ENCODE results near the gene AP2A2.

AP2A2 gene

DNA sequence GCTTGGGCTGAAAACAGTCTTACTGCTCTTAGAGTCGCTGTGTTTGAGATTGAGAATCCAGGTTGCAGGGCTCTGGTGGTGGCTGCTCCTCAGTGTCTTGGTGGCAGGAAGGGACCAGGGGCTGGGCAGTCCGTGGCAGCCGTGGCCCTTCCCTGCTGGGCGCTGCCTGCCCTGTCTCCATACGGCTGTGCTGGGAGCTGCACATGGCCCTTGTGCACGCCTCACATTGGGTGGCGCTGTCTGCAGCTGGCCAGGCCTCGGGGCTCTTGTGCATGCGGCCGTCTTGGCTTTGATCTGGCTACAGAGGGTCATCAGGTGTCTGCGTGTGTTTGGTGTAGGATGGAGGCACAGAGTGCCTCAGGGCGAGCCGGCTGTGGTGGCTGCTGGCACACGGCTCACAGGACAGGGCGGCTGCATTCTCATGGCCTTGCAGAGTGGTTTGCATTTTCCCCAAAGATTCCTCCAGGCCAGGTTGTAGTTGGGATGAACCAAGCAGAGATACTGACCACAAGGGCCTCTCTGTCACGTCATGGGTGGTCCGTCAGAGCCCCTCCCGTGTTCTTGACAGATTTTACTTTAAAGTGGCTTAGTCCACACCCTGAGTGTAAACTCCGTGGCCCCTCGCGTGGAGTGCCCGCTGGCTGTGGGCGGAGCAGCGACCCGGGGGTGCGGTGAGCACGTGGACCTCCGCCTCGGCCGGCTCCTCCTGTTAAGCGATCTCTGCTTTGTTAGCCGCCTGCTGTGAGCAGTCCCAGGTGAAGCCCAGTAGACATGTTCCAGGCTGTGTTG lies 76.1 kb downstream of the AP2A2 start:
- H3K79me1 ChIP-seq (replicated peaks; ENCODE audit: low read length, poor library complexity, severe bottlenecking), result peaks cover 54% of the 10 kb centered on the region
- H2BK5ac ChIP-seq (ENCODE audit: low read depth, low read length, poor library complexity, severe bottlenecking), result no peak overlapping the region
- H3K9me3 ChIP-seq (ENCODE audit: control insufficient read depth, low read length), result no peaks in the 10 kb centered on the region
- no peak overlapping the region for H2BK12ac ChIP-seq (ENCODE audit: low read length in 2 of 2)
- no peak overlapping the region for H4K8ac ChIP-seq (ENCODE audit: low read length)
- no peak overlapping the region for H3K18ac ChIP-seq (ENCODE audit: low read depth in 1 of 2, low read length in 2 of 2)
- no peak overlapping the region for H2BK120ac ChIP-seq (ENCODE audit: low read depth, low read length)
- no peak overlapping the region for H3K4ac ChIP-seq (ENCODE audit: low read depth in 1 of 2, low read length in 2 of 2)
- H3K23ac ChIP-seq (ENCODE audit: low read length in 2 of 2), result no peak overlapping the region
- H2AFZ ChIP-seq (ENCODE audit: low read depth, low read length), result no peak overlapping the region
- 96% methylated on average over 32 of the region's 32 CpGs for WGBS
- H3K9ac ChIP-seq (ENCODE audit: low read length), result no peak overlapping the region
- no peak for DNase-seq
- H3K36me3 ChIP-seq (ENCODE audit: control insufficient read depth in 1 of 2, insufficient read depth in 2 of 2, low read depth in 1 of 2, low read length in 2 of 2), result peaks cover 59 to 80% of the 10 kb centered on the region in 2 experiments
- H3K14ac ChIP-seq (ENCODE audit: low read length in 2 of 2), result no peak overlapping the region
- H3K27me3 ChIP-seq (ENCODE audit: control insufficient read depth in 1 of 2, insufficient read depth in 1 of 2, low read length in 2 of 2), result no peaks in the 10 kb centered on the region
- H2AK5ac ChIP-seq (ENCODE audit: low read length, severe bottlenecking), result no peak overlapping the region
- H3K4me3 ChIP-seq (ENCODE audit: insufficient read depth in 1 of 2, low read depth in 1 of 2, low read length in 2 of 2), result no peak overlapping the region
- H3K4me2 ChIP-seq (ENCODE audit: low read length, poor library complexity, severe bottlenecking), result no peak overlapping the region
- H3K27ac ChIP-seq (ENCODE audit: low read length, poor library complexity, severe bottlenecking), result no peak overlapping the region
- H2BK15ac ChIP-seq (ENCODE audit: low read depth, poor library complexity, severe bottlenecking), result no peak overlapping the region
- H3K4me1 ChIP-seq (ENCODE audit: control insufficient read depth, insufficient read depth, low read depth, low read length), result peaks cover 2% of the 10 kb centered on the region
- H4K91ac ChIP-seq (ENCODE audit: low read length), result no peak overlapping the region

DNA sequence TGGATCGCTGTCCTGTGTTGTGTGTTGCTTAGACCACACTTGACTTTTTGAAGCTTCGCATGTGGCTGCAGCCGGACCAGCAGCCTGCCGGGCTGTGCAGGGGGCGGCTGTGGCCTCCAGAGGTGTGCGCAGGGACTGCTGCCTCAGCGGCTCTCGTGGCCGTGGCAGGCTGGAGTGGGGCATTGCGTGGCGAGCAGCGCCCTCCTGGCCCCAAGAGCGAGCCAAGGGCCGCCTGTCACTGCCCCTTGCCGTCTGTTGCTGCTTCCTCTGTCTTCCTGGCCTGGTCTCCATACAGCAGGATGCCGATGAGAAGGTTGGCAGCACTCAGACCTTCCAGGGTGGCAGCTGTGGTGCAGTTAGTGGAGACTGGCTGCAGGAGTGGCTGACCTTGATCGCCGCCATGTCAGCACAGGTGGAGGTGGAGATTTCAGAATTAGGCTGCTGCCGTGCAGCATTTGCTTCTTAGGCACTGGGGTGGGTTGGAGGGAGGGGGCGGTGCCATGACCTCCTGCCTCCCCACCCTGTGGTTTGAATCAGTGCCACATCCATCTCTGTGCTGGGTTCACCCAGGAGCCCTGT lies 76.8 kb downstream of the AP2A2 start:
- Histone ChIP-seq H3K36me3 (ENCODE audit: control insufficient read depth in 1 of 2, insufficient read depth in 2 of 2, low read depth in 1 of 2, low read length in 2 of 2) (peaks cover 61 to 80% of the 10 kb centered on the region in 2 experiments), H3K4me2 (ENCODE audit: low read length, poor library complexity, severe bottlenecking) (no peak overlapping the region), H4K91ac (ENCODE audit: low read length) (no peak overlapping the region), H3K9ac (ENCODE audit: low read length) (no peak overlapping the region), H2BK12ac (ENCODE audit: low read length in 2 of 2) (no peak overlapping the region), H3K4me3 (ENCODE audit: insufficient read depth in 1 of 2, low read depth in 1 of 2, low read length in 2 of 2) (no peak overlapping the region), H3K27me3 (ENCODE audit: control insufficient read depth in 1 of 2, insufficient read depth in 1 of 2, low read length in 2 of 2) (no peaks in the 10 kb centered on the region), H2BK120ac (ENCODE audit: low read depth, low read length) (no peak overlapping the region), H3K23ac (ENCODE audit: low read length in 2 of 2) (no peak overlapping the region), H4K8ac (ENCODE audit: low read length) (no peak overlapping the region), H2BK15ac (ENCODE audit: low read depth, poor library complexity, severe bottlenecking) (no peak overlapping the region), H2AFZ (ENCODE audit: low read depth, low read length) (no peak overlapping the region), H2BK5ac (ENCODE audit: low read depth, low read length, poor library complexity, severe bottlenecking) (no peak overlapping the region), H3K14ac (ENCODE audit: low read length in 2 of 2) (no peak overlapping the region), H3K4ac (ENCODE audit: low read depth in 1 of 2, low read length in 2 of 2) (no peak overlapping the region), H3K4me1 (ENCODE audit: control insufficient read depth, insufficient read depth, low read depth, low read length) (peaks cover 2% of the 10 kb centered on the region), H3K27ac (ENCODE audit: low read length, poor library complexity, severe bottlenecking) (no peak overlapping the region), H3K79me1 (replicated peaks; ENCODE audit: low read length, poor library complexity, severe bottlenecking) (peaks cover 54% of the 10 kb centered on the region), H3K9me3 (ENCODE audit: control insufficient read depth, low read length) (no peaks in the 10 kb centered on the region), H3K18ac (ENCODE audit: low read depth in 1 of 2, low read length in 2 of 2) (no peak overlapping the region), H2AK5ac (ENCODE audit: low read length, severe bottlenecking) (no peak overlapping the region)
- 98% methylated on average over 13 of the region's 20 CpGs for WGBS
- no peak for DNase-seq

DNA sequence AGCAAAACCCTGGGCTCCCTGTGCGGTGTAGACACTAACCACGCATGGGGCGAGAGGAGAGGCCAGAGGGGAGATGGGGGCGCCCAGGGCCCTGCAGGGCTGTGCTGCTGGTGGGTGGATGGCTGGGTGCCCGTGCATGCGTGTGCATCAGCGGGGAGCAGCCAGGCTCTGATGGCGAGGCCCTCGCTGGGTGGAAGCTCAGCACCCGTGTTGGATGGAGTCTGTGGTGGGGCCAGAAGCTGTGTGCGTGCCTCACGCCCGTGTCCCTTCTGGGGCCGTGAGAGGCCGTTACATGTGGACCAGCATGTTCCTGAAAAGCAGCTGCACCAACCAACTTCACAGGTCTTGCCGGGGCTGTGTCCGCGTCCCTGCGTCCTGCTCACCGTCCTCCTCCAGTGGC lies 77.5 kb downstream of the AP2A2 start:
- no peaks in the 10 kb centered on the region for H3K27me3 ChIP-seq (ENCODE audit: control insufficient read depth in 1 of 2, insufficient read depth in 1 of 2, low read length in 2 of 2)
- no peak overlapping the region for H2BK15ac ChIP-seq (ENCODE audit: low read depth, poor library complexity, severe bottlenecking)
- no peaks in the 10 kb centered on the region for H3K9me3 ChIP-seq (ENCODE audit: control insufficient read depth, low read length)
- no peak overlapping the region for H3K14ac ChIP-seq (ENCODE audit: low read length in 2 of 2)
- peak overlapping the region in 1 of 2 experiments; percentile 71 for H3K4ac ChIP-seq (ENCODE audit: low read depth in 1 of 2, low read length in 2 of 2)
- no peak overlapping the region for H3K9ac ChIP-seq (ENCODE audit: low read length)
- peaks cover 7% of the 10 kb centered on the region for H3K4me1 ChIP-seq (ENCODE audit: control insufficient read depth, insufficient read depth, low read depth, low read length)
- peaks cover 54% of the 10 kb centered on the region for H3K79me1 ChIP-seq (replicated peaks; ENCODE audit: low read length, poor library complexity, severe bottlenecking)
- no peak overlapping the region for H3K4me3 ChIP-seq (ENCODE audit: insufficient read depth in 1 of 2, low read depth in 1 of 2, low read length in 2 of 2)
- no peak overlapping the region for H2BK5ac ChIP-seq (ENCODE audit: low read depth, low read length, poor library complexity, severe bottlenecking)
- no peak overlapping the region for H4K91ac ChIP-seq (ENCODE audit: low read length)
- no peak overlapping the region for H2BK120ac ChIP-seq (ENCODE audit: low read depth, low read length)
- DNase-seq, result no peak
- H3K23ac ChIP-seq (ENCODE audit: low read length in 2 of 2), result no peak overlapping the region
- no peak overlapping the region for H2BK12ac ChIP-seq (ENCODE audit: low read length in 2 of 2)
- H2AK5ac ChIP-seq (ENCODE audit: low read length, severe bottlenecking), result no peak overlapping the region
- 93% methylated on average over 20 of the region's 20 CpGs for WGBS
- no peak overlapping the region for H3K4me2 ChIP-seq (ENCODE audit: low read length, poor library complexity, severe bottlenecking)
- no peak overlapping the region for H4K8ac ChIP-seq (ENCODE audit: low read length)
- H3K27ac ChIP-seq (ENCODE audit: low read length, poor library complexity, severe bottlenecking), result no peak overlapping the region
- H2AFZ ChIP-seq (ENCODE audit: low read depth, low read length), result no peak overlapping the region
- peaks cover 66 to 82% of the 10 kb centered on the region in 2 experiments for H3K36me3 ChIP-seq (ENCODE audit: control insufficient read depth in 1 of 2, insufficient read depth in 2 of 2, low read depth in 1 of 2, low read length in 2 of 2)
- no peak overlapping the region for H3K18ac ChIP-seq (ENCODE audit: low read depth in 1 of 2, low read length in 2 of 2)

DNA sequence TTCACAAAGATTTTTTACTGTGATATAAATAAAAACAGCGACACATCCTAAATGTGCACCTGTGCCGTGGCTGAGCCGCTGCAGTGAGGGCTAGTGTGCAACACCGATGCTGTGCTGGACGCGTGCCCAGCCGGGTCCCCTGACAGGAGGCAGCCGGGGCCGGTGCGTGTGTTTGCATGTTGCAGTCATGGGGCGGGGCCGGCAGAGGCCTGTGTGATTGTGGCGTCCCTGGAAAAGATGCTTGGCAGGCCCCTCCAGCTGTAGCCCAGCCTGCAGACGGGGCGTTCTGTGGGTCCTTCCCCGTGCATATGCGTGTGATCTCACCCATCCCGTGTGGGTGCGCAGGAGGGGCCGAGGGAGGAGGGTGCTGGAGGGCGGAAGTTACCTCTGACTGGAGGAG lies 80.3 kb downstream of the AP2A2 start:
- no peak overlapping the region for H3K4me3 ChIP-seq (ENCODE audit: insufficient read depth in 1 of 2, low read depth in 1 of 2, low read length in 2 of 2)
- no peaks in the 10 kb centered on the region for H3K27me3 ChIP-seq (ENCODE audit: control insufficient read depth in 1 of 2, insufficient read depth in 1 of 2, low read length in 2 of 2)
- no peaks in the 10 kb centered on the region for H3K9me3 ChIP-seq (ENCODE audit: control insufficient read depth, low read length)
- H4K8ac ChIP-seq (ENCODE audit: low read length), result no peak overlapping the region
- no peak overlapping the region for H2BK15ac ChIP-seq (ENCODE audit: low read depth, poor library complexity, severe bottlenecking)
- H2BK5ac ChIP-seq (ENCODE audit: low read depth, low read length, poor library complexity, severe bottlenecking), result no peak overlapping the region
- H3K9ac ChIP-seq (ENCODE audit: low read length), result no peak overlapping the region
- H3K18ac ChIP-seq (ENCODE audit: low read depth in 1 of 2, low read length in 2 of 2), result no peak overlapping the region
- WGBS, result 95% methylated on average over 21 of the region's 21 CpGs
- no peak overlapping the region for H2AFZ ChIP-seq (ENCODE audit: low read depth, low read length)
- H2AK5ac ChIP-seq (ENCODE audit: low read length, severe bottlenecking), result no peak overlapping the region
- DNase-seq, result no peak
- no peak overlapping the region for H3K23ac ChIP-seq (ENCODE audit: low read length in 2 of 2)
- peaks cover 87 to 89% of the 10 kb centered on the region in 2 experiments for H3K36me3 ChIP-seq (ENCODE audit: control insufficient read depth in 1 of 2, insufficient read depth in 2 of 2, low read depth in 1 of 2, low read length in 2 of 2)
- no peak overlapping the region for H3K14ac ChIP-seq (ENCODE audit: low read length in 2 of 2)
- peak overlapping the region; percentile 18 for H4K91ac ChIP-seq (ENCODE audit: low read length)
- no peak overlapping the region for H3K4me2 ChIP-seq (ENCODE audit: low read length, poor library complexity, severe bottlenecking)
- H3K4ac ChIP-seq (ENCODE audit: low read depth in 1 of 2, low read length in 2 of 2), result no peak overlapping the region
- H3K27ac ChIP-seq (ENCODE audit: low read length, poor library complexity, severe bottlenecking), result no peak overlapping the region
- peaks cover 13% of the 10 kb centered on the region for H3K4me1 ChIP-seq (ENCODE audit: control insufficient read depth, insufficient read depth, low read depth, low read length)
- H2BK12ac ChIP-seq (ENCODE audit: low read length in 2 of 2), result no peak overlapping the region
- no peak overlapping the region for H2BK120ac ChIP-seq (ENCODE audit: low read depth, low read length)
- peaks cover 46% of the 10 kb centered on the region for H3K79me1 ChIP-seq (replicated peaks; ENCODE audit: low read length, poor library complexity, severe bottlenecking)

All from mesenchymal stem cell (in vitro differentiated cells and primary cell).